Measurements from ENCODE around the gene CACNA1B.
"Not testable (repeated sequence)": the region's sequence is repeated elsewhere in the genome, so short reads cannot be mapped to it uniquely, and the experiment has no call there.

The CACNA1B gene

DNA sequence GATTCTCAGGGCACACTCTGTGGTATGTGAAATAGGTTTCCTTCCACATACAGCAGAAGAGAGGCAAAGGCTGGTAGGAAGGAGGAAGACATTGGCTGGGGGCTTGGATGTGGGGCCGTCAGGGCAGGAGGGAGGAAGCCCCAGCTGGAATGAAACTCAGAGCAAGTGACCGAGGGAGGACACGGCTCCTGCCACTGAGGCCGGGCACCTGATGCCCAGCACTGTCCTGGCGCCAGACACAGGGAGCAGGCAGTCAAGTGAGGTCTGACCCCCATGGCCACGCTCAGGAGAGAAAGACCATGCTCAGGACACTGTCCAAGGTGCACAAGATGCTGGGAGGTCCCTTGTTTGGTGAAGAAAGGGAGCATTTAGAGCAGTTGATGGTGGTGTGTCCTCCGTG, 245.5 kb downstream of the CACNA1B start:
- no peak for DNase-seq

DNA sequence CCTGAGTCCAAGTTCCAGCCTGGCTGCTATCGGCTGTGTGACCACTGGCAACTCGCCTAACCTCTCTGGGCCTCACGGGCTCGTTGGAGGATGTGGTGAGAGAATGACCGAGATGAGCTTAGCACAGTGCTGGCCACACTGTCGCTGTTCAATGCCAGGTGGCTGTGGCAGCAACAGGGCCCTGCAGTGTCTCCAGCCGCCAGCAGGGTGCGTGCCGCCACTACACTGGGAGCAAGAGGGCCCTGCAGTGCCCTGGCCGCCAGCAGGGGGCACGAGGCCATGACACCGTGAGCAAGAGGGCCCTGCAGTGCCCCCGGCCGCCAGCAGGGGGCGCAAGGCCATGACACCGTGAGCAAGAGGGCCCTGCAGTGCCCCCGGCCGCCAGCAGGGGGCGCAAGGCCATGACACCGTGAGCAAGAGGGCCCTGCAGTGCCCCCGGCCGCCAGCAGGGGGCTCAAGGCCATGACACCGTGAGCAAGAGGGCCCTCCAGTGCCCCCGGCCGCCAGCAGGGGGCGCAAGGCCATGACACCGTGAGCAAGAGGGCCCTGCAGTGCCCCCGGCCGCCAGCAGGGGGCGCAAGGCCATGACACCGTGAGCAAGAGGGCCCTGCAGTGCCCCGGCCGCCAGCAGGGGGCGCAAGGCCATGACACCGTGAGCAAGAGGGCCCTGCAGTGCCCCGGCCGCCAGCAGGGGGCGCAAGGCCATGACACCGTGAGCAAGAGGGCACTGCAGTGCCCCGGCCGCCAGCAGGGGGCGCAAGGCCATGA, 248.7 kb downstream of the CACNA1B start:
- DNase-seq, result not testable (repeated sequence)

DNA sequence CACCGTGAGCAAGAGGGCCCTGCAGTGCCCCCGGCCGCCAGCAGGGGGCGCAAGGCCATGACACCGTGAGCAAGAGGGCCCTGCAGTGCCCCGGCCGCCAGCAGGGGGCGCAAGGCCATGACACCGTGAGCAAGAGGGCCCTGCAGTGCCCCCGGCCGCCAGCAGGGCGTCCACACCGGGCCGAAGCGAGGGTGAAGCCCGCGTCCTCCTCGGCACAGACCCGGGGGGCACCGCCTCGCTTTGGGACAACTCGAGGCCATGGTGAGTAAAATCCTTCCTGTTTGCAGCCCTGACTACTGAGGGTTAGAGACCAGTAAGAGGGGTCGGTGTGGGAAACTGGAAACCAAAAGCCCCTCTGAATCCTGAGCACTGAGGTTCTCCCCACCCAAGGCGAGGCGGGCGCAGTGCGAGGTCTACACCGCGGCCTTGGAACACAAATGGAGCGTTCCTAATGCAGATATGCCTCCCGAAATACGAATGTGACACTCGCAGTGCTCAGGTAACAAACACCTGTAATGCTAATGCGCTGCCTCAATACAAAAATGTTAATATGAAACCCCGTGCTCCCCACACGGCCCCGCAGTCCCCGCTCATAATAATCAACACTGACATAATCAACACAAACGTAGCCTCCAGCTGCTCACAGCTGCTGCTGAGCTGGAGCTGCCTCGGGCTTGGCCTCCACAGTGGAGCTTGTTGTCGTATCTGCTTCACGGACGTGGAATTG, 249.4 kb downstream of the CACNA1B start:
- not testable (repeated sequence) for DNase-seq

DNA sequence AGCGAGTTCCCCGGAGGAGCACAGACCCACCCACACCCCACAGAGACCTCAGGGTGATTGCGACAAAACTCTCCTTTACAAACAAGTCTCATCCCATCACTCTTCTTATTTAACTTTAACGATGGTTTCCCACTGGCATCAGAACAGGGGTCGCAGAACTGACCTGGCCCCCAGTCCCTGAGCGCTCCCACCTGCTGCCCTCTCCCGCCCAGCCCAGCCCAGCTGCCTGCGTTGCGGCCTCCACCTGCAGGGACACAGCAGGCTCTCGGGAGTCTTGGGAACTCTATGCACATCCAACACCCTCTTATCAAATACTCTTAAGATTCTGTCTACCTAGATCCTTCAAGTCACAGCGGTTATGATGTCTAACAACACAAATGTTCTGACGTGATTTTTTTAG, 250.4 kb downstream of the CACNA1B start:
- not testable (repeated sequence) for DNase-seq

DNA sequence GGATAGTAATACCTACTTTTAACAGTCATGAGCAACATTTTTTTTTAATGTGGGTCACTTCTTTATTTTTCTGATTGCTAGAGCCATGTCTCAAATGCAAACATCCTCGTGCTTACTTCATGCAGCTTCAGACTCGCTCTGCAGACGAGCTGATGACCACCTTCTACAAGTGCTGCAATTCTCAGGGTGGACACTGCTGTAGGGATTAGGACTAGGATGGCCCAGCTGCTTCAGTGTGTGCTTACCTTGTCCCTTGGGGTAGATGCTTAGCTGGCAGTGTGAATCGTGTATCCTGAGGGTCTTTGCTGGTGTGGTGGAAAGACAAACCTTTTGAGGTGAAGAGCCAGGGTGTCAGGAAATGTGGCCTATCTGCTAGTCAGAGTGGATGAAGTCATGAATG, 251.7 kb downstream of the CACNA1B start:
- not testable (repeated sequence) for DNase-seq

DNA sequence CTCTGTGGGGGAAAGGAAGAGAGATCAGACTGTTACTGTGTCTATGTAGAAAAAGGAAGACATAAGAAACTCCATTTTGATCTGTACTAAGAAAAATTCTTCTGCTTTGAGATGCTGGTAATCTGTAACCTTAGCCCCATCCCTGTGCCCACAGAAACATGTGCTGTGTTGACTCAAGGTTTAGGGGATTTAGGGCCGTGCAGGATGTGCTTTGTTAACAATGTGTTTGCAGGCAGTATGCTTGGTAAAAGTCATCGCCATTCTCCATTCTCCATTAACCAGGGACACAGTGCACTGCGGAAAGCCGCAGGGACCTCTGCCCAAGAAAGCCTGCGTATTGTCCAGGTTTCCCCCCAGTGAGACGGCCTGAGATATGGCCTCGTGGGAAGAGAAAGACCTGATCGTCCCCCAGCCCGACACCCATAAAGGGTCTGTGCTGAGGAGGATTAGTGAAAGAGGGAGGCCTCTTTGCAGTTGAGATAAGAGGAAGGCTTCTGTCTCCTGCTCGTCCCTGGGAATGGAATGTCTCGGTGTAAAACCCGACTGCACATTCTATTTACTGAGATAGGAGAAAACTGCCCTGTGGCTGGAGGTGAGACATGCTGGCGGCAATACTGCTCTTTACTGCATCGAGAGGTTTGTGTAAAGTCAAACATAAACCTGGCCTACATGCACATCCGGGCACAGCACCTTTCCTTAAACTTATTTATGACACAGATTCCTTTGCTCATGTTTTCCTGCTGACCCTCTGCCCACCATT, 255.5 kb downstream of the CACNA1B start:
- not testable (repeated sequence) for DNase-seq

DNA sequence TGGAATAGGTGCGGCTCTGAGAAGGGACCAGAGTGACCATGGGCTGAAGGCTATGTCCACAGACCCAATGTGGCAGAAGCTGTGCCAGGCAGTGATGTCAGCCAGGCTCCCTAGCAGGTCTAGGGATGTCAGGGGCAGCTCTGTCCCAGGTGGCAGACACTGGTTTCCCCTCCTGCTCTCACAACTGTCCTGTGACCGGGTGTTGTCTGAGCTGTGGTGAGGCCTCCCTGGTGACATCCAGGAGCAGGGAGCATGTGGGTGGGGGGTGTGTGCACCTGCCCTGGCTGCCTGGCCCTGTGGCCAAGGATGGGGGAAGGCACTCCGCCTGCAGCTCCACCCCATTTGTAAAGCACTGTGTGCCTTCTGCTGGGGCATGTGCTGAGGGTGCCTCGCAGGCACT, 257.0 kb downstream of the CACNA1B start:
- not testable (repeated sequence) for DNase-seq

DNA sequence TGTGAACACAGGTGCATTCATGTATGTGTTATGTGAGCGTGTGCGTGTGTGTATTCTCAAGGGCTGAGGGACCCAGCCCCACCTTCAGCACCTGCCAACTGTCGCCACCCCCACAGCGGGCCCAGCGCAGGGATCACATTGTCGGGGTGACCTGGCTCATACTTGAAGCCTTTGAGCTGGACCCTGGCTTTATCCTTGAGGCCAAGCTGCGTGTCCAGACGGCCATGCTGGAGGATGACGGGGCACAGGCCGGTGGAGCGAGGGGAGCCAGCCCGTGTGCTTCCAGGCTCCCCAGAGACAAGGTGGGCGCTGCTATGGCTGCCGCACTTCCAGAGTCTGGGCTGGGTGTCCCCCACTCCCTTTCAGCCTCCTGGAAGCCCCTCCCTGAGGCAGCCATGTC, 261.5 kb downstream of the CACNA1B start:
- not testable (repeated sequence) for DNase-seq

DNA sequence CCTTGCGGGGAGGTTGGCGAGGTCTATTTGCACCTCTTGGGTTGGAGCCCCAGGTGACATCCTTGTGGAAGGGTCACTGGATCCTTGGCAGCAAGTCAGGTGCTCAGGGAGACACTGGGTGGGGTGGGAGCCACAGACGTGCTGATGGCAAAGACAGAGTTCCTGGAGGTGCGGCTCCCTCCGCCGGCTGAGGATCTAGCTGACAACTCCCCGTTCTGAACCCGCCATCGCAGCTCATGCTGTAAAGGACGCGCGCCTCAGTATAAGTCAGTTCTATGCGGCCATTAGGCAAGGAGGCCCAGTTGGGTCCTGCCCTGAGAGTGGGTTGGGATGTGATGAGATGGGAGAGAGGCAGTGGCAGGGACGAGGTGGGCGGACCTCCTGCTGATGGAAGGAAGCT, 263.4 kb downstream of the CACNA1B start:
- not testable (repeated sequence) for DNase-seq

DNA sequence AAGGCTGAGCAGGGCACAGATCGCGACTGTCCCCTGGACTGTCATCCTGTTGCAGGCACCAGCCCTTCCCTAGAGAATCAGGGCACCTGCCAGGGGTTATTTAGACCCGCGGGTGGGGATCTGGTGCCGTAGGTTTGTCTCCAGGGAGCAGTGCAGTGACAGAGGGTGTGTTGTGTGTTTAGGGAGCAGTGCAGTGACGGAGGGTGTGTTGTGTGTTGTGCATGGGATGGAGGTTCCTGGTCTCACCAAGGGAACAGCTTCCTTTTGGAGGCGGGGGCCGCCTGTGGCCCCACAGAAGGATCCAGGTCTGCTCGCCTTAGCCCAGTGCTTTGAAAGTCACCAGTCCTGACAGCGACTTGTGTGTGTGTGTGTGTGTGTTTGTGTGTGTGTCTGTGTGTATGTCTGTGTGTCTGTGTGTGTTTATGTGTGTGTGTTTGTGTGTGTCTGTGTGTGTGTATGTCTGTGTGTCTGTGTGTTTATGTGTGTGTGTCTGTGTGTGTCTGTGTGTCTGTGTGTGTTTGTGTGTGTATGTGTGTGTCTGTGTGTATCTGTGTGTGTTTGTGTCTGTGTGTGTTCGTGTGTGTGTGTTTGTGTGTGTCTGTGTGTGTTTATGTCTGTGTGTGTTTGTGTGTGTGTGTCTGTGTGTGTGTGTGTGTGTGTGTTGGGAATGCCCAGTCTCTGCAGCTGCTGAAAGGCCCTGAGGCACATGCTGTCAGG, 265.1 kb downstream of the CACNA1B start:
- not testable (repeated sequence) for DNase-seq

DNA sequence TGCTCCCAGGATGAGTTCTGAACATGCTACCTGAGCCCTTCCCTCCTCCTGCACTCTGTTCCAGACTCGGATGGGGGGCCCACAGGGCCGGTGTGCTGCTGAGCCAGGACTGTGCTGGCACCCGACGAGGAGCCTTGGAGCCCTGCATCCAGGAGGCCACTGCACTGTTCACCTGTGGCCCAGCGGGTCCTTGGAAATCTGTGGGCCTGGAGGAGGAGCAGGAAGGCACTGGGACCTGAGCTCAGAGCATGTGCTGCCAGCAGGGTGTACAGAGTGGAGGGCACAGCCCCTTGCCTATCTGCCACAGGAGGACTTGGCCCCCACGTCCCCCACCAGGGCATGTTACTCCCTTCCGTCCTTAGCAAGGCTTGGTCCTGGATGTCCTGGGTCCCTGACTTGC, 265.9 kb downstream of the CACNA1B start:
- not testable (repeated sequence) for DNase-seq

DNA sequence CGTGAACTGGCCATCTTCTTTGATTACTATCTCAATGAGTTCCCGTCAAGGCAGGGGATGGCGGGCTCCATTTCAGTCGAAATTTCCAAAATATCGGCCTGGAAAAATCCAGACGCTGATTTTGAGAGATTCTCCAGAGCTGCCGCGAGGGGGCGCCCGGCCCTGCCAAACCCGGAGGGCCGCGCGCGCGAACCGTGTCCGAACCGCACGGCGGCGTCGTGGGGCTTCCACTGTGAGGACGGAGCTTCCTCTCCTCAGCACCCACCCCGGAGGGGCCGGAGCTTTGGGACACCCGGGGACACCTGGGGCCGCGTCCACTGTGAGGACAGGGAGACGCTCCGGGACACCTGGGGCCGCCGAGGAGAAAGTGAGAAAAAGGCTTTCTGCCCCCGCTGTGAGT, 270.0 kb downstream of the CACNA1B start:
- DNase-seq, result not testable (repeated sequence)

DNA sequence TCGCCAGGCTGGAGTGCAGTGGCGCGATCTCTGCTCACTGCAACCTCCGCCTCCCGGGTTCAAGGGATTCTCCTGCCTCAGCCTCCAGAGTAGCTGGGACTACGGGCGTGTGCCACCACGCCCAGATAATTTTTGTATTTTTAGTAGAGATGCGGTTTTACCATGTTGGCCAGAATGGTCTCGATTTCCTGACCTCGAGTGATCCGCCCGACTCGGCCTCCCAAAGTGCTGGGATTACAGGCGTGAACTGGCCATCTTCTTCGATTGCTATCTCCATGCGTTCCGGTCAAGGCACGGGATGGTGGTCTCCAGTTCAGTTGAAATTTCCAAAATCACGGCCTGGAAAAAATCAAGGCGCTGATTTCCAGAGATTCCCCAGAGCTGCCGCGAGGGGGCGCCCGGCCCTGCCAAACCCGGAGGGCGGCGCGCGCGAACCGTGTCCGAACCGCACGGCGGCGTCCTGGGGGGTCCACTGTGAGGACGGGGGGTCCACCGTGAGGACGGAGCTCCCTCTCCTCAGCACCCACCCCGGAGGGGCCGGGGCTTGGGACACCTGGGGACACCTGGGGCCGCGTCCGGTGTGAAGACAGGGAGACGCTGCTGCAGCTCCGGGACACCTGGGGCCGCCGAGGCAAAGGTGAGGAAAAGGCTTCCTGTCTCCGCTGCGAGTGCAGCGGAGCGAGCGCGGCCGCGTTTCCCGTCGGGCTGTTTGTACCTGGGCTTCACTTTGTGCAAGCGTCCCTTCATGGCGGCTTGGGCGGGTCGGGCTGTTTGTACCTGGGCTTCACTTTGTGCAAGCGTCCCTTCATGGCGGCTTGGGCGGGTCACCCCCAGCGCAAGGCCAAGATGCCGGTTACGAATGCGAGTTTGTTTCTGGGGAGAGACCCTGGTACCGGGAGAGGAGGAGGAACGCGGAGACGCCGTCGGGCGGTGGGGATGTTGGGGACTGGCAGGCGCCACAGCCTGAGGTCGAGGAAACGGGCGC, 272.4 kb downstream of the CACNA1B start:
- DNase-seq, result not testable (repeated sequence)

DNA sequence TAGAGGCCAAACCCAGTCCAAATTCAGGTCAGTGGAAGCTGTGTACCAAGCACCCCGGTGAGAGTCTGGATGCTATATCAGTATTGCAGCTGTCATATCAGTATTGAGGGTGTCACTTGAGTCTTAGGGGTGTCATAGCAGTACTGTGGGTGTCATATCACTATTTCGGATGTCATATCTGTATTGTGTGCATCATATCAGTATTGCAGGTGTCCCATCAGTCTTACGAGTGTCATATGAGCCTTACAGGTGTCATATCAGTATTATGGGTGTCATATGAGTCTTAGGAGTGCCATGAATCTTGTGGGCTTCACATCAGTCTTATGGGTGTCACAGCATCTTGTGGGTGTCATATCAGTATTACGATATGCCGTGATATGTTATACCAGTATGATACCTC, 278.2 kb downstream of the CACNA1B start:
- DNase-seq, result not testable (repeated sequence)

DNA sequence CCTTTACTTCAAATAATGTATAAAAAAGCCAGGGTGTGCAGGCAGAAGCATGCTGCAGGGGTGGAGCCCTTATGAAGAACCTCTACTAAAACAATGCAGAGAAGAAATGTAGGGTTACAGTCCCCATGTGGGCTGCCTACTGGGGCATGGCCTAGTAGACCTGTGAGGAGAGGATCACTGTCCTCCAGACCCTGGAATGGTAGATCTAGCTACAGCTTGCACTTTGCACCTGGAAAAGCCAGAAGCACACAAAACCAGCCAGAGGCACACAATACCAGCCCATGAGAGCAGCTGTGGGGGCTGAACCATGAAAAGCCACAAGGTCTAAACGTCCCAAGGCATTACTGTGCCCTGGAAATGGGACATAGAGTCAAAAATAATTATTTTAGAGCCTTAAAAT, 289.2 kb downstream of the CACNA1B start:
- DNase-seq, result not testable (repeated sequence)

All from NCI-H2107 (cell line).